GM19372 (cell line): ENCODE results near the gene ENDOV.

Experiments
- ATAC-seq: cut with Tn5 transposase; IDR thresholded peaks from one replicate; pipeline ENCODE4 v1.9.1; 2021; ENCODE audit warnings: mild to moderate bottlenecking, low read depth, moderate library complexity; ENCODE audit not compliant: unreplicated experiment

ENDOV gene

GRCh38 chr17:80445726-80446110, 30.8 kb downstream of the ENDOV start:
- no peak for ATAC-seq

- no peak for ATAC-seq
These were observed 31.9 kb downstream of the ENDOV start for GRCh38 chr17:80446645-80447405.

- no peak for ATAC-seq
These were observed 32.8 kb downstream of the ENDOV start for GRCh38 chr17:80447790-80448189.

GRCh38 chr17:80449194-80449929, 34.4 kb downstream of the ENDOV start:
- ATAC-seq: no peak

- no peak for ATAC-seq
These were observed 35.1 kb downstream of the ENDOV start for GRCh38 chr17:80449930-80450576.

GRCh38 chr17:80451104-80451775, 36.3 kb downstream of the ENDOV start:
- no peak for ATAC-seq

- ATAC-seq: no peak
These were observed 37.4 kb downstream of the ENDOV start for GRCh38 chr17:80452173-80452915.

- no peak for ATAC-seq
These were observed 38.4 kb downstream of the ENDOV start for GRCh38 chr17:80453126-80453997.

- ATAC-seq: no peak
These were observed 39.1 kb downstream of the ENDOV start for GRCh38 chr17:80453998-80454556.

- peak; percentile 85 for ATAC-seq
These were observed 39.8 kb downstream of the ENDOV start for GRCh38 chr17:80454557-80455335.

- no peak for ATAC-seq
These were observed 40.4 kb downstream of the ENDOV start for GRCh38 chr17:80455336-80455710.

- no peak for ATAC-seq
These were observed 40.8 kb downstream of the ENDOV start for GRCh38 chr17:80455784-80456183.

- ATAC-seq: no peak
These were observed 41.7 kb downstream of the ENDOV start for GRCh38 chr17:80456465-80457235.

GRCh38 chr17:80457236-80457856, 42.4 kb downstream of the ENDOV start:
- ATAC-seq: no peak

- ATAC-seq: no peak
These were observed 43.0 kb downstream of the ENDOV start for GRCh38 chr17:80458016-80458415.

- no peak for ATAC-seq
These were observed 44.3 kb downstream of the ENDOV start for GRCh38 chr17:80459234-80459633.

GRCh38 chr17:80460429-80460834, 45.5 kb downstream of the ENDOV start:
- no peak for ATAC-seq
